Measurements from ENCODE around the gene DARS2.

DARS2 gene

DNA sequence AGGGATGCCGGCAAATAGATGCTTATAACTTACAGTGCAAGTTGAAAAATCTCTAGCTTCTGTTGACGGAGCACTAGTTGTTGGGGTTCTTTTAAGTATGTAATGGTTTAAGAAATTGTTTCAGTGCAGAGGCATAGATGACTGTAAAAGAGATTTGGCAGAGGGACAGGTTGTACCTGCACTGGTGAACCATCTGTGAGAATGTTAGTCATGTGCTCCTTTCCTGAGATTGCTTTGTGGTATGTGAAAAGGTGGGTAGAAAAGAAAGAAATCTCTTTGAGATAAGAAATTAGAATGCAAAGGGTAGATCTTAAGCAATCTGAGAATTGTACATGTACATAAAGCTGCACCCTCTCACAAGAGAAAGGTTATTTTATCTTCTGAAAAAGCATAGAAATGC lies 63.2 kb downstream of the DARS2 start:
- no peak for DNase-seq (ENCODE audit: low read depth)

DNA sequence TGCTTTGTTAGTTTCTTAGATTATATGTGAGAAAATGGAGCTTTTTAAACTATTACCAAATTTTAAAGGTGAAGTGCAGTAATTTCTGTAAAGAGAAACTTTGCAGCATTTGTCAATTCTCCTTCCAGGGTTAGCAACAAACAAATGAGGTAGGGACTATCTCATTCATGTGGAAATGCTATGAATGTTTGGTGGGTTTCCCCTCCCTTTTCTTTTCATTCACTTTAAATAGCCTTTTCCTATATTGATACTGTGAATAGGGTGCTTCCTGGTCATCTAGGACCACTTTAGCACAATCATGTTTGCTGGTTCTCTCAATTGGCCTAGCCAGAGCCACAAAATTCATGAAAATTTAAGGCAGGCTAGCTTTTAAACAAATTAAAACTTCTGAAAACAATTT lies 64.3 kb downstream of the DARS2 start:
- no peak for DNase-seq (ENCODE audit: low read depth)

DNA sequence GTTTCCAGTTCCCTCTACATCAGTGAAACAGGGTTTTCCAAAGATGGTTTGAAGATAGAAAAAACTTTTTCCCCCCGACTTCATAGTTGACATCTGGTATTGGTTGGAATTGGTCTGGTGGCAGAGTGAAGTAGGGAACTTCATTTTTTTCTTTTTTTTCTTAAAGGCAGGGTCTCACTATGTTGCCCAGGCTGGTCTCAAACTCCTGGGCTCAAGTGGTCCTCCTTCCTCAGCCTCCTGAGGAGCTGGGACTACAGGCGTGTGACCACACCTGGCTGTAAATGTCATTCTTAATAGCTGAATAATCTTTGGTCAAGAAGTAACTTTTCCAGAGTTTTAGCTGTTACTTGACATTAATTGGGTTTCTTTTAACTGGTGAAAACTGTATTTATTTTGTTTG lies 65.4 kb downstream of the DARS2 start:
- DNase-seq (ENCODE audit: low read depth): no peak

DNA sequence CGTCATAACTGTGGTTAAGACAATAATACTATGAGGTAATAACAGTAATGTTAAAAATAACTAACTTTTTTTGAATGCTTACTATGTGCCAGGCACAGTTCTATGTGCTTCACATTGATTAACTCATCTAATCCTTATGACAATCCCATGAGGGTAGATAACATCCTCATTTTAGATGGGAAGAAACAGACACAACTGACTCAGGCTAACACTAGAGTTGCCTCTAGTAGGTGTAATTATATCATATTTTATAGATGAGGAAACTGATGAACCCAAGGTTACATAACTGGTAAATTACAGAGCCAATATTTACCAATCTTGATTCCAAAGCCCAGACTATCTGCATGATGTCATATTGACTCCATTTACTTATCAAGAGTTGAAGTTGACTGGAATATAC lies 69.1 kb downstream of the DARS2 start:
- DNase-seq (ENCODE audit: low read depth): no peak

DNA sequence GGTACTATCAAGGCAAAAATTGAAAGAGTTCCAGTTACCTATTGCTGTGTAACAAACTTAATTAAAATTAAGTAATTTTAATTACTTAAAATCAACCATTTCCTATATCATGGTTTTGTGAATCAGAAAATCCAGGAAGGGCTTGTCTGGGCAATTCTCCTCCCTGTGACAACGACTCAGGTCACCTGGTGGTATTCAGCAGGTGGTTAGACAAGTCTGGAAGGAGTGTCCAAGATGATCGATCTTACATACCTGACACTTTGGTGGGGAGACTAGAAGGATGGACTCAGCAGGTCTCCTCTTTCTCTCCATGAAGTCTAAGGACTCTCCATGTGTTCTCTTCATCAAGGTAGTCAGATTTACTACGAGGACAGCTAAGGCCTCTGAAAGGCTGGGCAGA lies 69.7 kb downstream of the DARS2 start:
- DNase-seq (ENCODE audit: low read depth): no peak

DNA sequence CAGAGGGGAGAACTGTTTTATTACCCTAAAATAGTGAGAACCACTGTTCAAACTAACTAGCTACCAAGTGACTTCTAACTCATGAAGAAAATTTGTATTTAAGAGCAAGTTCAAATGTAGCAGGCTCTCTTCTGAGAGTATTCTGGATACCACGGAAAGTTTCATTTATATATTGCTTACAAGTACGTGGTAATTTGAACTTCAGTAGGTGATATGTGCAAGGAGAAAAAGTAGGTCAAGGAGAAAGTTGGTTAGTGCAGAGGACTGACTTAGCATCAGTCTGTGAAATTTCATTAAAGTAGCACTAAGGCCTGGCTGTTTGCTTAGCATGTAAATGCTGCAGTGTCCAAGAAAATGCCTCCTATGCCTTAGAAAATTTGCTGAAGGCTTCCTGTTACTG lies 76.0 kb downstream of the DARS2 start:
- no peak for DNase-seq (ENCODE audit: low read depth)

DNA sequence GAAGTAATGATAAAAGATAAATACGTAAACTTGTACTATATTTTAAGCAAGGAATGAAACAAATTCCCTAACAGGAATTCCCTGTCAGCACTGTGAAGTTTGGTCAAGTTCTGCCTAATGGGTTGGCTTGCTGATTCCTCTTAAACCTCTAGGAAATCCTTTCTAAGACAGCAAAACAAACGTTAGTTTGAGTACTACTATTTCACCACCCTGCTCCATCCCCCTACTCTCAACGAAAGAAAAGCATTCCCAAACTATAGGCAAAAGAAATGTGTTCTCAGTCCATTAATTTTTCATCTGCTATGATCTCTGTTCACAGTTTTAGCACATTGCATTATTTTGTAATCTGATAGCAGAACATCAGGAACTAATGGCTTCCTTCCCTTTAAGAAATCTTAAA lies 76.5 kb downstream of the DARS2 start:
- no peak for DNase-seq (ENCODE audit: low read depth)

DNA sequence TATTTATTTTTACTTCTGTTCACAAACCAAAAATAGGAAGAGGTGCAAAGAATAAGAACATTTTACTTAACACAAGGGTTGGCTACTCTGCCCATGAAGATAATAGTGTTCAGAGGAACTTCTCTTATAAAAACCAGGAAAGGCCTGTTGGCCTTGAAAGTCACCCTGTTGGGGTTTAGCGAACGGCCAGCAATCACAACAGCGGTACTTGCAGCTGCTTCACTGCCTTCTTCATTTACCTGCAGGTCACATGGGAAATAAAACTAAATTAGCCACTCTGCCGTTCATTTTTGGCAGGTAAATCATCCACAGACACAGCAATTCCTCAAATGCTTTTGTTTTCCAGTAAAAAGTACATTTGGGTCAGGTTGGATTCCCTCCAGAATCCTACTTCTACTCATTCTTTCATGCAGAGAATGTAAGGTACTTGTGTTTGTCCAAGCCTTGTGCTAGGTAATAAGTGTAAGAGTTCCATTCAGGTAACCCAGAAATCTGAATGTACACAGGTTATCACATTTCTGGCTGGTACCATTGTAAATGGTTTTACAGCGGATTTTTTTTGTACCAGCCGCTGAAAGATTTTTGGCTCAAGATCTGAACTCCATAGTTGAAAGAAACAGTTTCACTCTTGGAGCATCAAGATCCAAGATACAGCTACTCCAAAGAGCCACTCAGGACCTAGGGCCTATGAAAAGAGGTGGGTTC lies 79.5 kb downstream of the DARS2 start:
- no peak for DNase-seq (ENCODE audit: low read depth)
